CD4-positive, alpha-beta T cell treated with Interleukin-17A for 4 hours (primary cell): ENCODE measurements around the gene NTN5.
A peak's percentile ranks its signal among the peaks of the same experiment; 100 is the strongest.
"Not testable (repeated sequence)": the region's sequence is repeated elsewhere in the genome, so short reads cannot be mapped to it uniquely, and the experiment has no call there.

Experiments used
- DNase-seq: peaks from one replicate; pipeline ENCODE4 v3.0.0-alpha.2; 2020; ENCODE audit warnings: mixed read lengths

The NTN5 gene

GRCh38 chr19:48639483-48640375 lies 33.1 kb downstream of the NTN5 start:
- peak; percentile 39 for DNase-seq

GRCh38 chr19:48638831-48639381 lies 33.9 kb downstream of the NTN5 start:
- peak; percentile 11 for DNase-seq

GRCh38 chr19:48637948-48638830 lies 34.6 kb downstream of the NTN5 start:
- peak; percentile 85 for DNase-seq

GRCh38 chr19:48637449-48637947 lies 35.3 kb downstream of the NTN5 start:
- peak; percentile 100 for DNase-seq

GRCh38 chr19:48636859-48637448 lies 35.9 kb downstream of the NTN5 start, which contains the start of gene DBP:
TSS of gene DBP (minus strand) at chr19:48637379. CDS start at chr19:48636994, 385 bp downstream.
- DNase-seq = peak; percentile 44

- peak; percentile 48 for DNase-seq
Observed at GRCh38 chr19:48635966-48636858, 36.6 kb downstream of the NTN5 start.

- peak; percentile 80 for DNase-seq
Observed at GRCh38 chr19:48635263-48635965, 37.4 kb downstream of the NTN5 start.

- DNase-seq = peak; percentile 96
Observed at GRCh38 chr19:48634424-48635262, 38.2 kb downstream of the NTN5 start.

- no peak for DNase-seq
Observed at GRCh38 chr19:48634036-48634342, 38.8 kb downstream of the NTN5 start.

GRCh38 chr19:48633148-48634035 lies 39.4 kb downstream of the NTN5 start:
- DNase-seq = no peak

GRCh38 chr19:48632692-48633147 lies 40.1 kb downstream of the NTN5 start:
- DNase-seq = no peak

GRCh38 chr19:48632286-48632685 lies 40.5 kb downstream of the NTN5 start:
- not testable (repeated sequence) for DNase-seq

GRCh38 chr19:48631225-48631624 lies 41.6 kb downstream of the NTN5 start:
- DNase-seq = no peak

- DNase-seq = no peak
Observed at GRCh38 chr19:48630296-48631063, 42.3 kb downstream of the NTN5 start.

GRCh38 chr19:48629599-48630295 lies 43.1 kb downstream of the NTN5 start:
- no peak for DNase-seq

GRCh38 chr19:48629297-48629598 lies 43.6 kb downstream of the NTN5 start:
- DNase-seq = no peak

- DNase-seq = no peak
Observed at GRCh38 chr19:48628486-48629296, 44.1 kb downstream of the NTN5 start.
